RWPE1 (cell line): Measurements from ENCODE around the gene BMAL1.
A peak's percentile ranks its signal among the peaks of the same experiment; 100 is the strongest.

ENCODE experiments used
- CTCF ChIA-PET: fragments of 350-600 bp; sonication (Branson Sonifier 250); formaldehyde crosslinking; extraction: SDS; loops from one replicate; lab custom pipeline; 2021; lab: Yijun Ruan, JAX
- POLR2A ChIA-PET: fragments of 400-600 bp; formaldehyde crosslinking; extraction: SDS; loops from one replicate; lab custom pipeline; 2020; ENCODE audit warnings: antibody characterized with exemption; ENCODE audit not compliant: low non-redundant PET; lab: Yijun Ruan, JAX
- DNase-seq: peaks from one replicate; pipeline ENCODE4 v3.0.0; 2012; ENCODE audit warnings: low spot score
- H3K27ac ChIP-seq: fragments of 450-650 bp; 2 replicates; pipeline ENCODE4 v1.5.1; 2017
- CTCF ChIP-seq: fragments of 450-650 bp; conservative IDR thresholded peaks from 2 replicates; pipeline ENCODE4 v1.5.1; 2017; ENCODE audit warnings: low read depth, mild to moderate bottlenecking

Gene BMAL1

GRCh38 chr11:13292970-13293369, 15.4 kb downstream of the BMAL1 start:
- H3K27ac ChIP-seq, result no peak overlapping the region
- no peak for DNase-seq
- ChIA-PET POLR2A (no interaction called here), CTCF (no interaction called here)
- no peak for TF ChIP-seq CTCF

- TF ChIP-seq CTCF, result no peak
- ChIA-PET POLR2A (no interaction called here), CTCF (interaction anchor here (0.7 kb wide), 1 partner anchor 22 kb away, joined by 4 read pairs; no protein-coding TSS in a partner anchor)
- DNase-seq, result no peak
- H3K27ac ChIP-seq, result no peak overlapping the region
Measured at GRCh38 chr11:13294178-13294577, 16.6 kb downstream of the BMAL1 start.

- DNase-seq, result no peak
- CTCF ChIA-PET, result interaction anchor here (1.1 kb wide), 1 partner anchor 19 kb away, joined by 7 read pairs; no protein-coding TSS in a partner anchor
- POLR2A ChIA-PET, result no interaction called here
- H3K27ac ChIP-seq, result no peak overlapping the region
- no peak for TF ChIP-seq CTCF
Measured at GRCh38 chr11:13294771-13295579, 17.4 kb downstream of the BMAL1 start.

- ChIA-PET CTCF (interaction anchor here (0.8 kb wide), 1 partner anchor 18 kb away, joined by 3 read pairs; no protein-coding TSS in a partner anchor), POLR2A (no interaction called here)
- no peak for DNase-seq
- TF ChIP-seq CTCF, result no peak
- no peak overlapping the region; the same call in 1 of the 2 replicates for H3K27ac ChIP-seq
Measured at GRCh38 chr11:13297308-13297916, 19.8 kb downstream of the BMAL1 start.

GRCh38 chr11:13297917-13298356, 20.3 kb downstream of the BMAL1 start:
- POLR2A ChIA-PET, result no interaction called here
- TF ChIP-seq CTCF, result no peak
- DNase-seq, result no peak
- CTCF ChIA-PET, result no interaction called here
- peak overlapping the region; percentile 6; the same call in 1 of the 2 replicates for H3K27ac ChIP-seq

GRCh38 chr11:13298765-13299164, 21.2 kb downstream of the BMAL1 start:
- CTCF ChIA-PET, result no interaction called here

More at GRCh38 chr11:13298765-13299164, 21.2 kb downstream of the BMAL1 start:
- TF ChIP-seq CTCF, result no peak
- POLR2A ChIA-PET, result no interaction called here
- DNase-seq, result no peak
- no peak overlapping the region for H3K27ac ChIP-seq
